ENCODE data around the gene LDLRAD4. TPM values are rescaled to one million over a fixed set of nuclear protein-coding genes. Genes with fewer than 3 reads are reported as not detected.
A peak's percentile ranks its signal among the peaks of the same experiment; 100 is the strongest.

Gene LDLRAD4
- total RNA-seq, 2 donors from 2014 or later: 112 to 120 TPM

- Mint-ChIP-seq H3K4me1 (peaks cover 36% of the 10 kb centered on the region), H3K4me3 (no peak overlapping the region), H3K27me3 (no peaks in the 10 kb centered on the region), H3K36me3 (ENCODE audit: low read depth) (no peaks in the 10 kb centered on the region), H3K27ac (peak overlapping the region; percentile 100)
- DNase-seq (no peak), ATAC-seq (no peak)
- no peaks in the 10 kb centered on the region for H3K9me3 ChIP-seq (ENCODE audit: control insufficient read depth, low read length, poor library complexity, severe bottlenecking)
Measured at GRCh38 chr18:13370995-13371625, 152.6 kb downstream of the LDLRAD4 start.

GRCh38 chr18:13371689-13372418 is 153.3 kb downstream of the LDLRAD4 start:
- Mint-ChIP-seq H3K4me3 (peak overlapping the region; percentile 33), H3K36me3 (ENCODE audit: low read depth) (no peaks in the 10 kb centered on the region), H3K27ac (peak overlapping the region; percentile 100), H3K27me3 (no peaks in the 10 kb centered on the region), H3K4me1 (peaks cover 37% of the 10 kb centered on the region)
- no peaks in the 10 kb centered on the region for H3K9me3 ChIP-seq (ENCODE audit: control insufficient read depth, low read length, poor library complexity, severe bottlenecking)
- DNase-seq (no peak), ATAC-seq (no peak)

GRCh38 chr18:13372531-13372951 is 154.0 kb downstream of the LDLRAD4 start:
- peak overlapping the region; percentile 33 for H3K4me3 Mint-ChIP-seq
- DNase-seq: no peak

GRCh38 chr18:13374096-13374467 is 155.5 kb downstream of the LDLRAD4 start:
- Mint-ChIP-seq H3K27me3 (no peaks in the 10 kb centered on the region), H3K4me3 (no peak overlapping the region), H3K36me3 (ENCODE audit: low read depth) (no peaks in the 10 kb centered on the region), H3K4me1 (peaks cover 53% of the 10 kb centered on the region), H3K27ac (peak overlapping the region; percentile 100)
- no peaks in the 10 kb centered on the region for H3K9me3 ChIP-seq (ENCODE audit: control insufficient read depth, low read length, poor library complexity, severe bottlenecking)
- no peak for DNase-seq
- ATAC-seq: no peak

More at GRCh38 chr18:13372531-13372951, 154.0 kb downstream of the LDLRAD4 start:
- peak overlapping the region; percentile 100 for H3K27ac Mint-ChIP-seq
- no peaks in the 10 kb centered on the region for H3K36me3 Mint-ChIP-seq (ENCODE audit: low read depth)
- no peak for ATAC-seq
- no peaks in the 10 kb centered on the region for H3K9me3 ChIP-seq (ENCODE audit: control insufficient read depth, low read length, poor library complexity, severe bottlenecking)
- no peaks in the 10 kb centered on the region for H3K27me3 Mint-ChIP-seq
- H3K4me1 Mint-ChIP-seq: peaks cover 40% of the 10 kb centered on the region

- no peaks in the 10 kb centered on the region for H3K27me3 Mint-ChIP-seq
- ATAC-seq: peak; percentile 20
- peak overlapping the region; percentile 82 for H3K4me3 Mint-ChIP-seq
- DNase-seq: no peak
- H3K9me3 ChIP-seq (ENCODE audit: control insufficient read depth, low read length, poor library complexity, severe bottlenecking): no peaks in the 10 kb centered on the region
- H3K36me3 Mint-ChIP-seq (ENCODE audit: low read depth): no peaks in the 10 kb centered on the region
- peak overlapping the region; percentile 100 for H3K27ac Mint-ChIP-seq
- H3K4me1 Mint-ChIP-seq: peaks cover 57% of the 10 kb centered on the region
Measured at GRCh38 chr18:13374468-13375301, 156.1 kb downstream of the LDLRAD4 start.

GRCh38 chr18:13375302-13376255 is 157.0 kb downstream of the LDLRAD4 start:
- Mint-ChIP-seq H3K4me3 (peak overlapping the region; percentile 82), H3K27ac (peak overlapping the region; percentile 100), H3K27me3 (no peaks in the 10 kb centered on the region), H3K36me3 (ENCODE audit: low read depth) (no peaks in the 10 kb centered on the region), H3K4me1 (peaks cover 62% of the 10 kb centered on the region)
- ATAC-seq (peak; percentile 75), DNase-seq (peak; percentile 64 to 76 (median 67))
- H3K9me3 ChIP-seq (ENCODE audit: control insufficient read depth, low read length, poor library complexity, severe bottlenecking): no peaks in the 10 kb centered on the region

- H3K9me3 ChIP-seq (ENCODE audit: control insufficient read depth, low read length, poor library complexity, severe bottlenecking): no peaks in the 10 kb centered on the region
- Mint-ChIP-seq H3K4me1 (peaks cover 65% of the 10 kb centered on the region), H3K27me3 (no peaks in the 10 kb centered on the region), H3K27ac (peak overlapping the region; percentile 100), H3K36me3 (ENCODE audit: low read depth) (no peaks in the 10 kb centered on the region), H3K4me3 (peak overlapping the region; percentile 82)
- ATAC-seq: peak; percentile 47
- peak; percentile 43 to 67 (median 54) for DNase-seq
Measured at GRCh38 chr18:13376298-13376840, 157.8 kb downstream of the LDLRAD4 start.

GRCh38 chr18:13376841-13377351 is 158.3 kb downstream of the LDLRAD4 start:
- no peaks in the 10 kb centered on the region for H3K9me3 ChIP-seq (ENCODE audit: control insufficient read depth, low read length, poor library complexity, severe bottlenecking)
- ATAC-seq (peak; percentile 66), DNase-seq (peak; percentile 42 to 64 (median 57))
- H3K36me3 Mint-ChIP-seq (ENCODE audit: low read depth): no peaks in the 10 kb centered on the region
- peaks cover 65% of the 10 kb centered on the region for H3K4me1 Mint-ChIP-seq
- no peaks in the 10 kb centered on the region for H3K27me3 Mint-ChIP-seq
- H3K4me3 Mint-ChIP-seq: peak overlapping the region; percentile 82
- H3K27ac Mint-ChIP-seq: peak overlapping the region; percentile 100

- peaks cover 65% of the 10 kb centered on the region for H3K4me1 Mint-ChIP-seq
- DNase-seq (no peak), ATAC-seq (peak; percentile 7)
- no peaks in the 10 kb centered on the region for H3K36me3 Mint-ChIP-seq (ENCODE audit: low read depth)
- no peaks in the 10 kb centered on the region for H3K27me3 Mint-ChIP-seq
- H3K4me3 Mint-ChIP-seq: peak overlapping the region; percentile 82
- no peaks in the 10 kb centered on the region for H3K9me3 ChIP-seq (ENCODE audit: control insufficient read depth, low read length, poor library complexity, severe bottlenecking)
- peak overlapping the region; percentile 100 for H3K27ac Mint-ChIP-seq
Measured at GRCh38 chr18:13377496-13377895, 158.9 kb downstream of the LDLRAD4 start.

GRCh38 chr18:13378150-13378549 is 159.6 kb downstream of the LDLRAD4 start:
- DNase-seq: no peak
- peaks cover 72% of the 10 kb centered on the region for H3K4me1 Mint-ChIP-seq
- peak overlapping the region; percentile 82 for H3K4me3 Mint-ChIP-seq

GRCh38 chr18:13379062-13379865 is 160.7 kb downstream of the LDLRAD4 start:
- DNase-seq: no peak
- H3K27me3 Mint-ChIP-seq: no peaks in the 10 kb centered on the region
- H3K36me3 Mint-ChIP-seq (ENCODE audit: low read depth): no peaks in the 10 kb centered on the region
- H3K9me3 ChIP-seq (ENCODE audit: control insufficient read depth, low read length, poor library complexity, severe bottlenecking): no peaks in the 10 kb centered on the region
- H3K4me1 Mint-ChIP-seq: peaks cover 76% of the 10 kb centered on the region
- no peak for ATAC-seq
- H3K4me3 Mint-ChIP-seq: peak overlapping the region; percentile 82
- peak overlapping the region; percentile 100 for H3K27ac Mint-ChIP-seq

More at GRCh38 chr18:13378150-13378549, 159.6 kb downstream of the LDLRAD4 start:
- Mint-ChIP-seq H3K27me3 (no peaks in the 10 kb centered on the region), H3K27ac (peak overlapping the region; percentile 100), H3K36me3 (ENCODE audit: low read depth) (no peaks in the 10 kb centered on the region)
- H3K9me3 ChIP-seq (ENCODE audit: control insufficient read depth, low read length, poor library complexity, severe bottlenecking): no peaks in the 10 kb centered on the region
- no peak for ATAC-seq
